Parathyroid adenoma (tissue), 2 donors: ENCODE data around the gene TDRKH.

ENCODE experiments used
- H2AFZ ChIP-seq: fragments of 300-600 bp; sonication (generic); one replicate; pipeline ENCODE4 v1.7.0; 2017; ENCODE audit warnings: antibody characterized with exemption, mild to moderate bottlenecking
- H3K27ac ChIP-seq: fragments of 300-600 bp; sonication (generic); one replicate; pipeline ENCODE4 v1.7.0; 2017
- H3K27me3 ChIP-seq: fragments of 300-600 bp; sonication (generic); one replicate; pipeline ENCODE4 v1.7.0; 2017; ENCODE audit warnings: low read length; ENCODE audit not compliant: control insufficient read depth, insufficient read depth
- H3K36me3 ChIP-seq: fragments of 300-600 bp; sonication (generic); one replicate; pipeline ENCODE4 v1.7.0; 2017; ENCODE audit warnings: low read length; ENCODE audit not compliant: control insufficient read depth, insufficient read depth
- H3K4me1 ChIP-seq: fragments of 300-600 bp; sonication (generic); one replicate; pipeline ENCODE4 v1.7.0; 2017; ENCODE audit warnings: control low read depth
- H3K4me2 ChIP-seq: fragments of 300-600 bp; sonication (generic); one replicate; pipeline ENCODE4 v1.7.0; 2017; ENCODE audit warnings: low read length
- H3K4me3 ChIP-seq: fragments of 300-600 bp; sonication (generic); one replicate; pipeline ENCODE4 v1.7.0; 2017; ENCODE audit warnings: low read depth, low read length
- H3K79me2 ChIP-seq: fragments of 300-600 bp; sonication (generic); one replicate; pipeline ENCODE4 v1.7.0; 2017; ENCODE audit warnings: control low read depth
- H3K9ac ChIP-seq: fragments of 300-600 bp; sonication (generic); one replicate; pipeline ENCODE4 v1.7.0; 2017; ENCODE audit warnings: mild to moderate bottlenecking
- H3K9me3 ChIP-seq: fragments of 300-600 bp; sonication (generic); one replicate; pipeline ENCODE4 v1.7.0; 2017; ENCODE audit warnings: low read length; ENCODE audit not compliant: control insufficient read depth
- CTCF ChIP-seq: fragments of 300-600 bp; sonication (generic); IDR thresholded peaks from one replicate; pipeline ENCODE4 v1.7.0; 2017; ENCODE audit warnings: antibody characterized with exemption, mild to moderate bottlenecking
- donor health status: primary hyperparathyroidism.

The TDRKH gene

GRCh38 chr1:151819976-151820623 is 29.8 kb upstream of the TDRKH start:
- H3K4me1 ChIP-seq = no peaks in the 10 kb centered on the region
- H3K79me2 ChIP-seq = peaks cover 2% of the 10 kb centered on the region
- H2AFZ ChIP-seq = no peak overlapping the region
- no peak overlapping the region for H3K4me2 ChIP-seq
- TF ChIP-seq CTCF = no peak
- no peaks in the 10 kb centered on the region for H3K9me3 ChIP-seq
- no peaks in the 10 kb centered on the region for H3K36me3 ChIP-seq
- no peak overlapping the region for H3K9ac ChIP-seq
- H3K27ac ChIP-seq = no peak overlapping the region
- H3K4me3 ChIP-seq = no peak overlapping the region
- no peaks in the 10 kb centered on the region for H3K27me3 ChIP-seq

- TF ChIP-seq CTCF = no peak
- Histone ChIP-seq H3K36me3 (no peaks in the 10 kb centered on the region), H3K79me2 (peaks cover 2% of the 10 kb centered on the region), H3K27me3 (no peaks in the 10 kb centered on the region), H3K9ac (no peak overlapping the region), H3K4me2 (no peak overlapping the region), H3K4me1 (no peaks in the 10 kb centered on the region), H2AFZ (no peak overlapping the region), H3K27ac (no peak overlapping the region), H3K9me3 (no peaks in the 10 kb centered on the region), H3K4me3 (no peak overlapping the region)
Measured at GRCh38 chr1:151819227-151819835, 29.0 kb upstream of the TDRKH start.

GRCh38 chr1:151817353-151817730 is 27.0 kb upstream of the TDRKH start:
- no peak for TF ChIP-seq CTCF
- Histone ChIP-seq H3K4me2 (no peak overlapping the region), H3K27ac (no peak overlapping the region)

GRCh38 chr1:151816548-151817352 is 26.4 kb upstream of the TDRKH start:
- no peaks in the 10 kb centered on the region for H3K4me1 ChIP-seq
- H2AFZ ChIP-seq = no peak overlapping the region
- H3K4me3 ChIP-seq = no peak overlapping the region
- H3K27me3 ChIP-seq = no peaks in the 10 kb centered on the region
- no peak for TF ChIP-seq CTCF
- H3K79me2 ChIP-seq = peaks cover 2% of the 10 kb centered on the region
- H3K36me3 ChIP-seq = no peaks in the 10 kb centered on the region
- H3K4me2 ChIP-seq = no peak overlapping the region
- no peak overlapping the region for H3K9ac ChIP-seq
- H3K9me3 ChIP-seq = no peaks in the 10 kb centered on the region
- no peak overlapping the region for H3K27ac ChIP-seq

More at GRCh38 chr1:151817353-151817730, 27.0 kb upstream of the TDRKH start:
- Histone ChIP-seq H3K36me3 (no peaks in the 10 kb centered on the region), H3K9me3 (no peaks in the 10 kb centered on the region), H3K9ac (no peak overlapping the region), H2AFZ (no peak overlapping the region), H3K27me3 (no peaks in the 10 kb centered on the region), H3K4me1 (no peaks in the 10 kb centered on the region), H3K79me2 (peaks cover 2% of the 10 kb centered on the region), H3K4me3 (no peak overlapping the region)
